SU-DHL-6 (cell line): ENCODE results near the gene MEIOB.

Experiments
- H2AFZ ChIP-seq: fragments of 200-600 bp; sonication (generic); 2 replicates; pipeline ENCODE4 v1.6.1; 2014; ENCODE audit warnings: low read depth, mild to moderate bottlenecking, moderate library complexity, mixed read lengths, antibody characterized with exemption, low read length; ENCODE audit not compliant: severe bottlenecking
- H3F3A ChIP-seq: fragments of 200-600 bp; shearing (Covaris generic); 2 replicates; pipeline ENCODE4 v1.6.0; 2016; ENCODE audit warnings: antibody characterized with exemption, mild to moderate bottlenecking; ENCODE audit not compliant: insufficient read depth
- H3K27ac ChIP-seq: fragments of 200-600 bp; sonication (generic); 2 replicates; pipeline ENCODE4 v1.5.1; 2016; ENCODE audit warnings: low read depth, mild to moderate bottlenecking, low read length, moderate library complexity, mixed read lengths
- H3K27me3 ChIP-seq: fragments of 200-600 bp; sonication (generic), shearing (Covaris generic); 2 replicates; pipeline ENCODE4 v1.6.0; 2014; ENCODE audit warnings: mild to moderate bottlenecking, low read length
- H3K36me3 ChIP-seq: fragments of 200-600 bp; sonication (generic); 2 replicates; pipeline ENCODE4 v1.6.1; 2014; ENCODE audit warnings: mild to moderate bottlenecking, low read length, mixed read lengths
- H3K4me2 ChIP-seq: fragments of 300-600, 200-600 bp; shearing (Covaris generic), sonication (generic); 2 replicates; pipeline ENCODE4 v1.6.0; 2014; ENCODE audit warnings: low read length, low read depth, mild to moderate bottlenecking; ENCODE audit not compliant: poor library complexity, severe bottlenecking
- H3K4me3 ChIP-seq: fragments of 200-600 bp; sonication (generic); 2 replicates; pipeline ENCODE4 v1.5.1; 2014; ENCODE audit warnings: antibody characterized with exemption, low read length, mild to moderate bottlenecking, mixed read lengths; ENCODE audit not compliant: insufficient read depth, poor library complexity, severe bottlenecking
- H3K79me2 ChIP-seq: fragments of 200-600 bp; sonication (generic); 2 replicates; pipeline ENCODE4 v1.6.1; 2014; ENCODE audit warnings: mild to moderate bottlenecking, low read length, moderate library complexity; ENCODE audit not compliant: insufficient read depth
- H3K9ac ChIP-seq: fragments of 200-600 bp; sonication (generic); 2 replicates; pipeline ENCODE4 v1.7.0; 2014; ENCODE audit warnings: mild to moderate bottlenecking, low read length
- H3K9me2 ChIP-seq: fragments of 200-600 bp; sonication (generic); replicated peaks from 2 replicates; pipeline ENCODE4 v1.6.1; 2014; ENCODE audit warnings: low read length; ENCODE audit not compliant: insufficient read depth
- H3K9me3 ChIP-seq: fragments of 200-600 bp; sonication (generic); 2 replicates; pipeline ENCODE4 v1.6.1; 2014; ENCODE audit warnings: low read length, mixed read lengths; ENCODE audit not compliant: insufficient read depth
- H4K20me1 ChIP-seq: fragments of 200-600 bp; sonication (generic); 2 replicates; pipeline ENCODE4 v1.6.1; 2014; ENCODE audit warnings: low read depth, mild to moderate bottlenecking, antibody characterized with exemption, low read length, moderate library complexity, mixed read lengths
- EZH2phosphoT487 ChIP-seq: fragments of 200-600 bp; sonication (generic), shearing (Covaris generic); conservative IDR thresholded peaks from 2 replicates; pipeline ENCODE4 v1.6.1; 2018; ENCODE audit warnings: mild to moderate bottlenecking, antibody characterized with exemption, low read length, moderate library complexity, mixed read lengths
- TF ChIP-seq, protein P1 (sequence below): fragments of 200-600 bp; sonication (generic); IDR thresholded peaks from one replicate; pipeline ENCODE4 v1.5.1; 2017; ENCODE audit warnings: antibody characterized with exemption, mild to moderate bottlenecking, low read length, moderate library complexity; ENCODE audit not compliant: insufficient read depth, poor library complexity, severe bottlenecking

MEIOB gene

DNA sequence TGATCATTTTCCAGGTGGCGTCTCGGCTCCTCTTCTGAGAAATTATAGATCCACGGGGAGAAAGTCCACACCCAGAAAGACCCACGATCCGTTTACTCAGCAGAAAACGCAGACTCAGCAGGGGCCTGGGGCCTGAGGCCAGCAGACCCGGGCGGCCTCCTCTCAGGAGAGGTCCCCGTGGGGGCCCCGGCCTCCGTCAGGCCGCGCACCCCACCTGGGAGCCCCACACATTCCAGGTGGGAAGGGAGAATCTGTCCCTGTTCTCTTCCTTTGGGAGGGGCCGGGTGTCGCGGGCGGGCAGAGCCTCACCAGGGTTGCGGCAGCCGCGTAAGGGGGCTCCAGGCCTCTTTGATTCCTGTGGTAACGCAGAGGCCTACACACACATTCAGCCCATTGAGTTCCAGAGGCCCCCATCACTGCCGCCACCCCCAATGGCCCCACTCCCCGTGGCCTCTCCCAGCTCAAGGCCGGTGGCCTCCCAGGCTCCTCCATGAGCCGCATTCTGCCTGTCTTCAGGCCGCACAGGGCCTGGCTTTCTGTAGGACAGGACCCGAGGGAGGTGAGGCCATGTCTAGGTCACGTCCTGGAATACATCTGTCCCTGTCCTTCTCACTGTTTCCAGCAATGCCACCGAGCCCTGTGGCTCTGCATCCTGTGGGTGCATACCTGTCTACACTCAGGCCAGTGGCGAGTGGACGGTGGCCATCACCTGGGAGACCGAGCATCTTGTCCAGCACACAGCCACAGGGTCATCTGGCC lies 76.9 kb downstream of the MEIOB start:
- TF ChIP-seq, protein P1, sequence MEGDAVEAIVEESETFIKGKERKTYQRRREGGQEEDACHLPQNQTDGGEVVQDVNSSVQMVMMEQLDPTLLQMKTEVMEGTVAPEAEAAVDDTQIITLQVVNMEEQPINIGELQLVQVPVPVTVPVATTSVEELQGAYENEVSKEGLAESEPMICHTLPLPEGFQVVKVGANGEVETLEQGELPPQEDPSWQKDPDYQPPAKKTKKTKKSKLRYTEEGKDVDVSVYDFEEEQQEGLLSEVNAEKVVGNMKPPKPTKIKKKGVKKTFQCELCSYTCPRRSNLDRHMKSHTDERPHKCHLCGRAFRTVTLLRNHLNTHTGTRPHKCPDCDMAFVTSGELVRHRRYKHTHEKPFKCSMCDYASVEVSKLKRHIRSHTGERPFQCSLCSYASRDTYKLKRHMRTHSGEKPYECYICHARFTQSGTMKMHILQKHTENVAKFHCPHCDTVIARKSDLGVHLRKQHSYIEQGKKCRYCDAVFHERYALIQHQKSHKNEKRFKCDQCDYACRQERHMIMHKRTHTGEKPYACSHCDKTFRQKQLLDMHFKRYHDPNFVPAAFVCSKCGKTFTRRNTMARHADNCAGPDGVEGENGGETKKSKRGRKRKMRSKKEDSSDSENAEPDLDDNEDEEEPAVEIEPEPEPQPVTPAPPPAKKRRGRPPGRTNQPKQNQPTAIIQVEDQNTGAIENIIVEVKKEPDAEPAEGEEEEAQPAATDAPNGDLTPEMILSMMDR = no peak
- TF ChIP-seq EZH2phosphoT487 = no peak
- H3K4me2 ChIP-seq = no peak overlapping the region
- H3K79me2 ChIP-seq = no peaks in the 10 kb centered on the region
- no peak overlapping the region for H3K4me3 ChIP-seq
- no peaks in the 10 kb centered on the region for H4K20me1 ChIP-seq
- H3K9me2 ChIP-seq = no peaks in the 10 kb centered on the region
- no peaks in the 10 kb centered on the region for H3K27me3 ChIP-seq
- H3K36me3 ChIP-seq = no peaks in the 10 kb centered on the region
- H2AFZ ChIP-seq = no peak overlapping the region
- H3K9ac ChIP-seq = no peak overlapping the region
- peaks cover 8% of the 10 kb centered on the region; the same call in 1 of the 2 replicates for H3K9me3 ChIP-seq
- no peak overlapping the region for H3K27ac ChIP-seq
- no peaks in the 10 kb centered on the region for H3F3A ChIP-seq

DNA sequence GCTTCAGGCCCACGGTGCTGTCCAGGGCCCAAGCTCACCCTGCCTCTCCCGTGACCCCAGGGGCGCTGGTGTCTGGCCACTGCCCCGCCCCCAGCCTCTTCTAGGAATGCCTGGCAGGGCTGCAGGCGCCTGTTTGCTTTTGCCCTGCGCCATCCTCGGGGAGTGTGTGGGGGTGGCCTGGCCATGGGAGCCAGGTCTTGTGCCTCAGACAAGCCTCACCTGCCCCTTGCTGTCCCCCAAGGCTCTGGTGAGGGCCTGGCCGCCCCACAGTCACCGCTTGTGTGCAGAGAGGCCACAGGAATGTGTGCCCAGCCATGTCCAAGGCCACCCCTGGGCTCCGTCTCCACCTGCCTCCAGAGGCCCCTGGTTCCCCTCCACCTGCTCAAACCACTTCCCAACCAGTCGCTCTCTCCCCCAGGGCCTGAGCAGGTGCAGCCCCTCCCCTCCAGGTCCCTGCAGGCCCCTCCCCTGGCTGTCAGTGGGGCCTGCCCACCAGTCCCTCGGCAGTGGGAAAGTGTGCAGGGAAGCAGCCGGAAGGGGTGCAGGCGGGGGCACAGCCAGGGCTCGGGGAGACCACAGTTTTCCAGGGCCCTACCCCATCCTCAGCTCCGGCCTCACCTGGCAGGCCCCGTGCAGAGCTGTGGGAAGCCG lies 77.6 kb downstream of the MEIOB start:
- Histone ChIP-seq H4K20me1 (no peaks in the 10 kb centered on the region), H3K27me3 (no peaks in the 10 kb centered on the region), H3K79me2 (no peaks in the 10 kb centered on the region), H3K4me2 (no peak overlapping the region), H3K4me3 (no peak overlapping the region), H3K9me2 (no peaks in the 10 kb centered on the region), H3K36me3 (no peaks in the 10 kb centered on the region), H2AFZ (no peak overlapping the region), H3K27ac (no peak overlapping the region), H3K9ac (no peak overlapping the region), H3F3A (no peaks in the 10 kb centered on the region), H3K9me3 (peaks cover 5% of the 10 kb centered on the region; the same call in 1 of the 2 replicates)
- TF ChIP-seq, protein P1 = no peak
- TF ChIP-seq EZH2phosphoT487 = no peak

DNA sequence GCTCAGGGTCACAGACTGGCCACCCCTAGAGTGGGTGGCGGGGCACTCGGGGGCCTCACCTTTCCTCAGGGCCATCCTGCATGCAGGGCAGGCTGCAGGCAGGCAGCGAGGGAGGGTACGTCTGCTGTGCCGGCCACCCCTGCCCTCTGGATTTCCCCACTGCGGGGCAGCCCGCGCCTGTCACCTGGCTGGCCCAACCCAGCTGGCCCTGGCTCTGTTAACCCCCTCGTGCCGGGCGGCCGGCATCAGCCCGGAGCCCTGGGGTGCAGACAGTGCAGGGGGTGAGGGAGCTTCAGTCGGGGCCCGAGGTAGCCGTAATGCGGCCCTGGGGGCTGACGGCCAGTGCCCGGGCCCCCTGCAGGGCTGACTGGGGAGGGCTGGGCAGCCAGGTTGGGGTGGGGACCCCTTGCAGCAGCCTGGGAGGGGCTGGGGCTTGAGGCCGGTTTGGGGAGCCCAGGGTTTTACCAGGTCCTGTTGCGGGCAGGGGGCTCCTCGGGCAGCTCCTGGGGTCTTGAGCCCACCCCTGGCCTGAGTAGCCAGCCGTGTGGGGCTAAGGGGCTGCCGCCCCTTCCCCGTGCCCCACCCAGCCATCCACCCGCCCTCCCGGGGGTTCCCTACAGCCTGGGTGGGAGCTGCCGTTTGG lies 78.3 kb downstream of the MEIOB start, which contains the start of gene IGFALS:
Gene IGFALS (minus strand): TSS at position 128 of the 643 bp plus-strand sequence. CDS start 53 bp downstream, at position 75.
- Histone ChIP-seq H4K20me1 (no peaks in the 10 kb centered on the region), H3F3A (no peaks in the 10 kb centered on the region), H3K27ac (no peak within 1 kb of the TSS), H3K27me3 (no peaks in the 10 kb centered on the region), H3K36me3 (no peaks in the 10 kb centered on the region), H3K4me3 (no peak within 1 kb of the TSS), H3K9me3 (peaks cover 5% of the 10 kb centered on the region; the same call in 1 of the 2 replicates), H3K9ac (no peak within 1 kb of the TSS), H3K79me2 (no peaks in the 10 kb centered on the region), H2AFZ (no peak within 1 kb of the TSS), H3K9me2 (no peaks in the 10 kb centered on the region), H3K4me2 (no peak within 1 kb of the TSS)
- no peak for TF ChIP-seq EZH2phosphoT487
- TF ChIP-seq, protein P1 = no peak
